NCI-H345 treated with DMSO at 0.1 percent for 48 hours (cell line): ENCODE results near the gene TNS1.

Experiments used
- DNase-seq: peaks from one replicate; lab custom pipeline; 2025; ENCODE audit not compliant: unreplicated experiment; lab: John Stamatoyannopoulos, UW

The TNS1 gene

GRCh38 chr2:217835931-217836891, 166.6 kb downstream of the TNS1 start:
- no peak for DNase-seq

GRCh38 chr2:217834744-217835513, 167.9 kb downstream of the TNS1 start:
- no peak for DNase-seq

GRCh38 chr2:217834057-217834620, 168.7 kb downstream of the TNS1 start:
- no peak for DNase-seq

DNA sequence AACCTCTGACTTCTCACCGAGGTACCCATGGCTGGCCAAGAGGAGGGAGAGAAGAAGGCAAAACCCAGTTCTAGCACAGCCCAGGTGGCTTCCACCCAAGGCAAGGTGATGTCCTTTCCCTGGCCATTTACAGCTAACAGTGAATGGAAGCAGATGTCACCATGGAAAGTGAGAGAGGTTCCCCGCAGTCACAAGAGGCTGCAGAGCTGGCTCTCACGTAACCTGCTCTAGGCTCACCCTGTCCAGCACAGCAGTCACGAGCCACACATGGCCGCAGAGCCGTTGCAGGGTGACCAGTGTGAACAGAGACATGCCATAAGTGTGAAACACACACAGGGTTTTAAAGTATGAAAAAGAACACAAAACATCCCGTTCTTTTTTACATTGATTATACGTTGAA, 169.4 kb downstream of the TNS1 start:
- no peak for DNase-seq

GRCh38 chr2:217832987-217833386, 169.8 kb downstream of the TNS1 start:
- no peak for DNase-seq

- no peak for DNase-seq
Observed at GRCh38 chr2:217832115-217832514, 170.7 kb downstream of the TNS1 start.

DNA sequence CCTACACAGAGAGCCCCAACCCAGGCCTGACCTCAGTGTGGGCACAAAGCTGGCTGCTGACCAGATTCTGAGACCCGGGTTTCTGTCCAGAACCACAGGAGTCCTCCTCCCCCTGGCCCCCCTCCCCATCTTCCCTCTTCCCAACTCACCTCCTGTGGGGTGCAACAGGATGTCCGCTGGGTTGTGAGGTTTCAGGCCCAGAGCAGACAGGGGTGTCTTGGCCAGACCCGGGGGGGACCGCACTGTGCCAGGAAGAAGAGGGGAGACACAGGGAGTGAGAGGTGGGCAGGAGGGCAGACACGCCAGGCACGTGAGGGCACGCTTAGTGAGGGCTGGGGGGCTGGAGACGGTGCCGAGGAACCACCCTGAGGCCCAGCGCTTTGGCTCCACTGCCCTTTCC, 171.5 kb downstream of the TNS1 start:
- no peak for DNase-seq

GRCh38 chr2:217830807-217831206, 172.0 kb downstream of the TNS1 start:
- DNase-seq = no peak

- no peak for DNase-seq
Observed at GRCh38 chr2:217830061-217830460, 172.7 kb downstream of the TNS1 start.

DNA sequence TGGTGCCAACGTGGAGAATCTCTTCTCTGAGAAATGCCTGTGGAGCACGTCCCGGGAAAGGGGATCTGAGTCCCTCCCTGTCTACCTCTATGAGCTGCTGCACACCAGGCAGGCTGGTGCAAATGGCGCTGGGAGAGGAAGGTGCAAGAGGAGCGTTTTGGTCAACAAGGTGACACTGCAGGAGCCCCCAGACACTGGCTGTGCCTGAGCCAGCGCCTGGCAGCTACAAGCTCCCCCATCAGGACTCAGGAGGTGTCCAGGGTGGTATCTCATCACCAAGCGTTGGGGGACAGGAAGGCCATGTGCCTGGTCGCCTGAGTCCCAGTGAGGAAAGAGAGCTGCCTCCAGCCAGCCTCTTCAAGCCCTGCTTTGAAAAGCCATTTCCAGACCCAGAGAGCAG, 173.4 kb downstream of the TNS1 start:
- no peak for DNase-seq

DNA sequence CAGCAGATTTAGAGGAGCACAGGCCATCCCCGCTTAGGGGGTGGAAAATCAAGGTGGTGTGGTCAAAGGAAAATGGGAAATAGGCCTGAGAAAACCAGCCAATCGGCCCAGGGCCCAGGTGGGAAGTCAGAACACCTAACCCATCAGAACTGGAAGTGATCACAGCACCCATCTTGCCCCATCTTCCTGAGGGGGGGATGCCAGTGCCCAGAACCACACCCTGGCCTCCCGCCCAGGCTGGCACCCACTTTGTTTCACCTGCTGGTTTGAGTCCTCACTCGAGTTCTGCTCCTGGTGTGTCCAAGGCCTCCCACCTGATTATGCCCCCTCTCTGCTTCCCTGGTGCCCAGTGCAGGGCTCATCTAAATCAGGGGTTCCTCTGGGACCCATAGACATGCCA, 174.5 kb downstream of the TNS1 start:
- DNase-seq = no peak

GRCh38 chr2:217827430-217828201, 175.2 kb downstream of the TNS1 start:
- DNase-seq = no peak

- DNase-seq = no peak
Observed at GRCh38 chr2:217826991-217827390, 175.8 kb downstream of the TNS1 start.

- DNase-seq = no peak
Observed at GRCh38 chr2:217826520-217826919, 176.3 kb downstream of the TNS1 start.

GRCh38 chr2:217825469-217826235, 177.1 kb downstream of the TNS1 start:
- DNase-seq = no peak

DNA sequence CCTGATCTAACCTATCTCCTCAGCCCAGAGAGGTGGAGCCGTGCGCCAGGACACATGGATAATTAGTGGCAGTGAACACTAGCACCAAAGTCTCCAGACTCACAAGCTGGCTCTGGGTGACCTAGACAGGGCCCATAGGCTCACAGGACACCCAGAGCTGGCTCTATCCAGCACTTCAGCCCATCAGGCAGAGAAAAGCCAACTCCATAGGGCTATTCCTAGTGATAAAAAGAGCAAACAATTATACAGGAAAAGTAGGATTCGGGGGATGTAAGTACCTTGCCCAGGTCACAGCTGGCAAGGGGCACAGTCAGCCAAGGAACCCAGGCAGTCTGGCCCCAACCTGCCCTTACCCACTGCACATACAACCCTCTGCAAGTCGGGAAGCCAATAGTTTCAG, 178.6 kb downstream of the TNS1 start:
- no peak for DNase-seq

DNA sequence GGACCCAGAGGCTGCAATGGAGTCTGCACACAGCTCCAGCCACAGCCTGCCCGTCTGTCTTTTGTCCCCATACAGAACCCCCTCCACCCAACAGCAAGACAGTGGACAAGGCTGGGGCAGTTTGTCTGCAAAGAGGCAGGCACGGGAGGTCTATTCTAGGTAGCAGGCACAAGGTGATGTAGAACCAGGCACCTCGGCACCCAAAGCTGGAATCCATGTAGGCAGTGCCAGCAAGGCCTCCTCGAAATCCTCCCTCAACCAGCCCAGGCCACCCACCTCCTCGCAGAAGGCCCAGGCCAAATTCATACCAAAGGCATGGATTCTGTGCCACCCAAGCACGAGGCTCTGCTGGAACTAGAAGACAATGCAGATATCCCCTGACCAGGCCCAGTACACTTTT, 179.2 kb downstream of the TNS1 start:
- DNase-seq = no peak

DNA sequence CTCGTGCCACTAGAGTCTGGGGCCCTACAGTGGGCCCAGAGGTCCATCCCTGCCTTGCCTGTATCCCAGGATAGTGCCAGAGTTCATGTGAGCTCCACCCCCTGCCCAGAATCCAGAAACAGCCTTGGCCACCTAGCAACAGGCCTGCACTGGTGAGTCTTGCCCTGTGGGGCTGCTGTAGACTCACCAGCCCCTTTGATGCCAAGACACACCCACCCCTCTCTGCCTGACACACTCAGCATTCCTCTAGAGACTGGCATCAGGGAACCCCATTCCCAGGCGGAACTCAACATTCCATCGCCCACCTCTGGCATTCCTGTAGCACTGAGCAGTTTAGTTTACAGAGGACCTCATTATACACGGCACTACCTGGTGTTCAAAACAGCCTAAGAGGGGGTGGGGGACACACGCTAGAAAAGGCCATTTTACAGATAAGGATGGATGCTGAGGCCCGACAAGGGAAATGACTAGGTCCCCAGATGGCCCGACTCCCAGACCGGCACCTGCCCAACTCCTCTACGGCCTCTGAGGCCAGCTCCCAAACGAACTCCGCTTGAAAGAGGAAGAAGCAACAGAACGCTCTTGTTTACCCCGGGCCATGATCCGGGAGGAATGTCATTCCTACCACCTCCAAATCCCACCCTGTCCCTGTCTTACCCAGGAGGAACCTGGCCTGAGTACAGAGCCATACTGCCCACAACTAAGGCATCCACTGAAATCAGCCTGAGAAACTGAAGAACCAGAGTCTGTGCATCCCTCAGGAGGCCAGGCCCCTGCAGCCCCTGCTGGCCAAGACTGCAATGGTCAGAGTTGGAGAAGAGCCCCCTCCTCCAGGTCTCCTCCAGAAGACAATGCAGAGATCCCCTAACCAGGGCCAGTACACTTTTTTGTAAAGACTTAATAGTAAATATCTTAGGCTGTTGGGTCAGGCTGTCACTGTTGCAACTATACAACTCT, 180.2 kb downstream of the TNS1 start:
- DNase-seq = no peak

DNA sequence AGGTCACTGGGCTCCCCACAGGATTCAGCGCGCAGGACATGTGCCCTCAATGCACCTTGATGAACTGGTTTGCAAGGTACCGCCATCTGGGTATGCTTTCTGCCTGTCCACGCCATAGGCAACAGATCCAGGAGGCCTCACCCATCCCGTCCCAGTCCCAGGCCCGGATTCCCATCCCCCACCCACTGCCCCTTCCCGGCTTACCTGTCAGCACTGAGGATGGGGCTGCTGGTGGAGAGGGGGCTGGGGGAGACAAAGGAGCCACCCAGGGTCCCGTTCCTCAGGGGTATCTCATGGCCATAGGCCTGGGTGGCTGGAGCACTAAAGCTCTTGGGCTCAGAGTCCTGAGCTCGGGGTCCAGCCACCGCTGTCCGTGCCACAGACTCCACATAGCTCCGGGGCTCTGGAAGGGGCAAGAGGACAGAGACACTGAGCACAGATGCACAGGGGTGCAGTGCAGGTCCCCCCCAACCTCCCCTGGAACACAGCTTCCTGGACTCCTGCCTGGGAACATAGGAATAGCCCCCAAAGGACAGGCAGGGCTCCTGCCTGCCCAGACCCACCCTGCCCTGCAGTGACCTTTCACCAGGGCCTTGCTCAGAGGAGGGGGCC, 181.2 kb downstream of the TNS1 start:
- DNase-seq = no peak
